Psoas muscle (tissue), 8 donors: Measurements from ENCODE around the gene TMEM163. TPM values are rescaled to one million over a fixed set of nuclear protein-coding genes. Genes with fewer than 3 reads are reported as not detected.
"Not testable (repeated sequence)": the region's sequence is repeated elsewhere in the genome, so short reads cannot be mapped to it uniquely, and the experiment has no call there.

Experiments
- ATAC-seq, 4 donors: fragments of 200-7000 bp; cut with Tn5 transposase; one replicate each; pipeline ENCODE4 v1.9.1; 2020; ENCODE audit warnings: moderate library complexity in 3 of 4, mild to moderate bottlenecking in 2 of 4
- DNase-seq, 2 donors: peaks; one replicate each; pipeline ENCODE4 v3.0.0-alpha.2; 2020
- H3K27ac ChIP-seq: fragments of 200-600 bp; one replicate; pipeline ENCODE4 v1.8.0; 2022
- H3K27me3 ChIP-seq, 3 donors: fragments of 200-600 bp in 1 of 3; one replicate each; pipeline versions ENCODE4 v1.6.1 to v1.8.0; 2013 to 2022; ENCODE audit warnings: low read length in 2 of 3, mild to moderate bottlenecking in 2 of 3, moderate library complexity in 1 of 3; ENCODE audit not compliant: insufficient read depth in 3 of 3
- H3K36me3 ChIP-seq, 2 donors: fragments of 200-600 bp in 1 of 2; one replicate each; pipeline versions ENCODE4 v1.6.1 to v1.8.0; 2013 to 2022; ENCODE audit warnings: low read depth in 1 of 2, mild to moderate bottlenecking in 1 of 2, moderate library complexity in 1 of 2; ENCODE audit not compliant: insufficient read depth in 1 of 2
- H3K4me1 ChIP-seq: fragments of 200-600 bp; one replicate; pipeline ENCODE4 v1.8.0; 2022
- H3K4me3 ChIP-seq: fragments of 200-600 bp; one replicate; pipeline ENCODE4 v1.8.0; 2022; ENCODE audit warnings: mild to moderate bottlenecking
- H3K9me3 ChIP-seq: fragments of 200-600 bp; one replicate; pipeline ENCODE4 v1.8.0; 2022
- WGBS, 3 donors: extraction: QIAGEN DNeasy Blood & Tissue Kit; methylation state at CpG; one replicate each; pipeline versions ENCODE4 v1.1.6 to v1.1.7; 2013; 5-methylcytosine and 5-hydroxymethylcytosine counted together
- intact Hi-C, 2 donors: fragments of 100-400 bp; cut with DNase I; formaldehyde crosslinking; loops; one replicate each; pipeline versions ENCODE4 v1.11.0 to v1.14.2; 2022
- polyA plus RNA-seq, 3 donors: library from polyadenylated mRNA; stranded (reverse); fragments of 200-250 nt; gene quantifications; one replicate each; pipeline ENCODE4 v1.2.3, GENCODE V29; 2013
- total RNA-seq, 4 donors: library from RNA; stranded (reverse); fragmentation: NEBNext Ultra II Directional in 2 of 4; extraction: Animal tissue kit (Norgen Biotek cat#: 25700) in 2 of 4; gene quantifications; one replicate each; pipeline versions ENCODE4 v1.2.1 to v1.2.4, GENCODE V29; 2021 to 2023
- TF ChIP-seq, protein P1 (sequence below): fragments of 200-600 bp; IDR thresholded peaks from one replicate; pipeline ENCODE4 v1.8.0; 2022; ENCODE audit warnings: antibody characterized with exemption
- donor health status: healthy with polysubstance abuse.
- donor health status: DM: no; HTN: no; CAD: no; lungs with moderate emphysema.
- donor health status: Bipolar disorder and iron deficiency.
- donor health status: healthy.
- donor health status: DM: yes; HTN: yes; CAD: no.
- donor health status: DM: no; HTN: no; CAD: no.
- donor health status: DM: no; HTN: no; CAD: no.
- donor health status: DM: yes; HTN: yes; CAD: no.

TMEM163 gene
- total and polyA plus RNA-seq, 7 donors, result 0.17 to 0.52 (median 0.28) TPM; not detected in 1

DNA sequence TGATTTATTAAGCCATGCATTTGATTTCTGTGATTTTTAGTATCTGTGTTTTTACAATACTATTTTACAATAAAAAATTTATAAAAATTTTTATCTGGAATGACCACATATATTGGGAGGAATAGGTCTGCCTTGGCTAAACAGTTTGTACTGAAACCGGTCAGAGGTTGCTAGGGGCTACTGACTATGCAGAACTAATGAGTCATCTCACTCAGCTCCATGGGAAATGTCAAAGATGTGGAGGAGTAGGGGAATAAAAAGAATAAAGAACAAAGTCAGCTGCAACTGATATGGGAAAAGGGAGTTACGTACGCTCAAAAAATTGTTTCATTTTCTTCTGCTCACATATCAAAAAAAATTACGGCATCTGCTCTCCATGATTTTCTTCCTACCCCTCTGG lies 8.6 kb upstream of the TMEM163 start:
- Histone ChIP-seq H3K36me3 (no peaks in the 10 kb centered on the region), H3K4me3 (no peak overlapping the region), H3K27ac (no peak overlapping the region), H3K27me3 (no peaks in the 10 kb centered on the region), H3K9me3 (no peaks in the 10 kb centered on the region), H3K4me1 (no peaks in the 10 kb centered on the region)
- intact Hi-C loops, result no loop called here
- ATAC-seq (no peak), DNase-seq (no peak)
- 48 to 59% (median 53%) methylated on average over 4 of the region's 4 CpGs for WGBS, 3 donors
- TF ChIP-seq, protein P1, sequence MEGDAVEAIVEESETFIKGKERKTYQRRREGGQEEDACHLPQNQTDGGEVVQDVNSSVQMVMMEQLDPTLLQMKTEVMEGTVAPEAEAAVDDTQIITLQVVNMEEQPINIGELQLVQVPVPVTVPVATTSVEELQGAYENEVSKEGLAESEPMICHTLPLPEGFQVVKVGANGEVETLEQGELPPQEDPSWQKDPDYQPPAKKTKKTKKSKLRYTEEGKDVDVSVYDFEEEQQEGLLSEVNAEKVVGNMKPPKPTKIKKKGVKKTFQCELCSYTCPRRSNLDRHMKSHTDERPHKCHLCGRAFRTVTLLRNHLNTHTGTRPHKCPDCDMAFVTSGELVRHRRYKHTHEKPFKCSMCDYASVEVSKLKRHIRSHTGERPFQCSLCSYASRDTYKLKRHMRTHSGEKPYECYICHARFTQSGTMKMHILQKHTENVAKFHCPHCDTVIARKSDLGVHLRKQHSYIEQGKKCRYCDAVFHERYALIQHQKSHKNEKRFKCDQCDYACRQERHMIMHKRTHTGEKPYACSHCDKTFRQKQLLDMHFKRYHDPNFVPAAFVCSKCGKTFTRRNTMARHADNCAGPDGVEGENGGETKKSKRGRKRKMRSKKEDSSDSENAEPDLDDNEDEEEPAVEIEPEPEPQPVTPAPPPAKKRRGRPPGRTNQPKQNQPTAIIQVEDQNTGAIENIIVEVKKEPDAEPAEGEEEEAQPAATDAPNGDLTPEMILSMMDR, result no peak

DNA sequence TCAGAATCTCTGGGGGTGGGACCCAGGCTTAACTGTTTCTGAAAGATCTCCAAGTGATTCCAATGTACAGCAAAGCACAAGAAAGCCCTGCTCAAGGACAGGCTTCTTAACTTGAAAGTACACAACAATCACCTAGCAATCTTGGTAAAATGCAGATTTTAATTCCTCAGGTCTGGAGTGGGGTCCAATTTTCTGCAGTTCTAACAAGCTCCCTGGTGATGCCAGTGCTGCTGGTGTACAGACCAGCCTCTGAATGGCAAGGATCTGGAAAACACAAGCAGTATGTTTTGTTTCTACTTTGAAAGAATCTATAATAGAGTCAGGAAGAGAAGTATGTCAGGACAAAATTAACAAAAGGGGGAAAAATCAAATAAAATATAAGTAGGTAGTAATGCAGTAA lies 7.8 kb upstream of the TMEM163 start:
- no peak overlapping the region for H3K27ac ChIP-seq
- peaks cover 0 to under 1% (median 0%) of the 10 kb centered on the region in 3 donors for H3K27me3 ChIP-seq
- DNase-seq, result no peak
- no peaks in the 10 kb centered on the region for H3K36me3 ChIP-seq
- no peak overlapping the region for H3K4me3 ChIP-seq
- no peaks in the 10 kb centered on the region for H3K9me3 ChIP-seq
- intact Hi-C loops, result no loop called here
- no peak for ATAC-seq
- TF ChIP-seq, protein P1, result no peak
- no peaks in the 10 kb centered on the region for H3K4me1 ChIP-seq

DNA sequence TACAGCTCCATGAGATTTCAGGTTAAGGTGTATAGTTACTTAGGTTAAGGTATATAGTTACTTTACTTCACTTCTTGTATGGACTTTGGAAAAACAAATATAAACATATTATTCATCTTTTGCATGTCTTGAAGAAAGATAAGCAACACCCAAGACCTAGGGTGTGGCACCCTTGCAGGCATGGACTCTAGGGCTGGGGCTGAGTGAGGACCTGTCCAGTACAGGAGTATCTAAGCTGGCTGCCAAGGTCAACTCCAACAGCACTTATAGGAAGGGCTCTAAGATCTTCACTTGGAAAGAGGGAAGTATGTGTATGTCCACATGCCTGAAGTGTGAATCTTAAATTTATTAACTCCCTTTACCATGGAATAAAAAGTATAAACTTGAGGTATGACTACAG lies 7.1 kb upstream of the TMEM163 start:
- TF ChIP-seq, protein P1, result no peak
- DNase-seq (no peak), ATAC-seq (no peak)
- Histone ChIP-seq H3K4me3 (no peak overlapping the region), H3K27ac (no peak overlapping the region), H3K36me3 (no peaks in the 10 kb centered on the region), H3K4me1 (no peaks in the 10 kb centered on the region), H3K9me3 (no peaks in the 10 kb centered on the region), H3K27me3 (peaks cover 0 to 7% (median 0%) of the 10 kb centered on the region in 3 donors)
- intact Hi-C loops, result no loop called here

DNA sequence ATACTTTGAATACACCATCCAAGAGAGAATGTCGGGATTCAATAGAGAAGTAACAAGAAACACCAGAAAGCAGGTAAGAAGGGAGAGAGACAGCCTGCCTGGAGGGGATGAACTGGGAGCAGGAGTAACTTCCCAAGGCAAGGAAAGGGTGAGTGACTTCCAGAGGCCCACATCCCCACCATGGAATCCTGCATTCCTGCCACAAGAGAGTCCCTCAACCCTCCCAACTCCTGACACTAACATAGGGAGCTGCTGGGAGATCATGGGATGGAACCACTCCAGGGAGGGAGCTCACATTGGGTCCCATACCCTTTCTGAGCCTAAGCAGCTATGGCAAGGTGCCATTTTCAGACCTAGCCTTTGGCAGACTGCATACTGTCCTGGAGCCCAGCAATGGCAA lies 5.5 kb upstream of the TMEM163 start:
- TF ChIP-seq, protein P1, result no peak
- WGBS, 3 donors, result 98 to 100% (median 100%) methylated on average over 1 of the region's 1 CpG
- H3K4me1 ChIP-seq, result no peaks in the 10 kb centered on the region
- H3K27me3 ChIP-seq, result peaks cover 0 to 22% (median 4%) of the 10 kb centered on the region in 3 donors
- H3K9me3 ChIP-seq, result no peaks in the 10 kb centered on the region
- intact Hi-C loops, result no loop called here
- ATAC-seq (no peak), DNase-seq (no peak)
- H3K27ac ChIP-seq, result no peak overlapping the region
- H3K36me3 ChIP-seq, result no peaks in the 10 kb centered on the region
- no peak overlapping the region for H3K4me3 ChIP-seq

DNA sequence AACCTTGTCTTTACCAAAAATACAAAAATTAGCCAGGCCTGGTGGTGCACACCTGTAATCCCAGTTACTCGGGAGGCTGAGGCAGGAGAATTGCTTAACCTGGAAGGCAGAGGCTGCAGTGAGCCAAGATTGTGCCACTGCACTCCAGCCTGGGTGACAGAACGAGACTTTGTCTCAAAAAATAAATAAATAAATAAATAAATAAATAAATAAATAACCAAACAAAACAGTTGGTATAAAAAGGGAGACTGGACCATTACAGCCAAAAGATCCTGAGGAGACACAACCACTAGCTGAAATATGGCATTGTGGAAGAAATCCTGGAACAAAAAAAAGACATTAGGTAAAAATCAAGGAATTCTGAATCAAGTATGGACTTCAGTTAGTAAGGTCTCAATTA lies 4.9 kb upstream of the TMEM163 start:
- H3K4me3 ChIP-seq, H3K9me3 ChIP-seq, H3K27ac ChIP-seq, H3K4me1 ChIP-seq, H3K36me3 ChIP-seq, DNase-seq, intact Hi-C loops, ATAC-seq: not testable (repeated sequence)
- peaks cover 0 to 27% (median 7%) of the 10 kb centered on the region in 3 donors for H3K27me3 ChIP-seq
- 94 to 97% (median 94%) methylated on average over 2 of the region's 2 CpGs for WGBS, 3 donors
